ENCODE results near the gene TEX12. TPM values are rescaled to one million over a fixed set of nuclear protein-coding genes. Genes with fewer than 3 reads are reported as not detected.

Gene TEX12
- total and polyA plus RNA-seq, 2 of the 8 experiments (the other 6 are each of a cell fraction or from before 2014, with no cell fraction given), result not detected

- Histone ChIP-seq H2AFZ (ENCODE audit: low read length) (no peak overlapping the region), H2BK20ac (ENCODE audit: low read length) (no peak overlapping the region), H3K4me1 (replicated peaks in 1 of 4; ENCODE audit: control insufficient read depth in 3 of 4, insufficient read depth in 4 of 4, low read length in 3 of 4) (no peaks in the 10 kb centered on the region), H3K4me2 (ENCODE audit: insufficient read depth in 1 of 2, low read depth in 2 of 2, low read length in 2 of 2) (no peak overlapping the region), H3K23ac (ENCODE audit: insufficient read length) (no peak overlapping the region), H3K79me2 (ENCODE audit: control insufficient read depth in 1 of 2, insufficient read depth in 2 of 2, low read length in 2 of 2) (no peaks in the 10 kb centered on the region), H2BK12ac (ENCODE audit: low read depth, low read length) (no peak overlapping the region), H3K14ac (ENCODE audit: insufficient read length) (no peak overlapping the region), H4K20me1 (replicated peaks in 1 of 2; ENCODE audit: control insufficient read depth in 1 of 2, insufficient read depth in 2 of 2, low read length in 2 of 2) (no peaks in the 10 kb centered on the region), H3K9ac (replicated peaks in 1 of 4; ENCODE audit: extremely low read depth in 1 of 4, low read depth in 3 of 4, low read length in 3 of 4) (no peak overlapping the region), H4K5ac (ENCODE audit: insufficient read length, low read depth, low read length) (no peak overlapping the region), H3K27me3 (replicated peaks in 1 of 4; ENCODE audit: control insufficient read depth in 3 of 4, extremely low read depth in 1 of 4, insufficient read depth in 3 of 4, low read length in 3 of 4) (no peaks in the 10 kb centered on the region), H3K4ac (replicated peaks; ENCODE audit: insufficient read length, low read depth, low read length) (no peak overlapping the region), H4K8ac (ENCODE audit: extremely low read depth, insufficient read depth, low read length) (no peak overlapping the region), H2BK120ac (replicated peaks; ENCODE audit: low read depth, low read length) (no peak overlapping the region), H3K18ac (ENCODE audit: extremely low read depth, low read length) (no peak overlapping the region), H2AK5ac (ENCODE audit: low read depth, low read length) (no peak overlapping the region), H3K23me2 (ENCODE audit: low read depth, low read length) (no peaks in the 10 kb centered on the region; the same call in 1 of the 2 replicates), H3K79me1 (ENCODE audit: low read depth, low read length) (no peaks in the 10 kb centered on the region), H3K27ac (ENCODE audit: low read depth, low read length) (no peak overlapping the region), H3K9me3 (ENCODE audit: insufficient read depth in 2 of 2, low read depth in 1 of 2, low read length in 1 of 2) (no peaks in the 10 kb centered on the region), H3K36me3 (ENCODE audit: control insufficient read depth in 2 of 4, insufficient read depth in 4 of 4, low read length in 3 of 4) (no peaks in the 10 kb centered on the region), H3K56ac (replicated peaks; ENCODE audit: insufficient read length, low read depth, low read length) (no peak overlapping the region), H2BK15ac (ENCODE audit: low read length) (no peak overlapping the region), H3K4me3 (ENCODE audit: extremely low read depth in 1 of 4, insufficient read depth in 2 of 4, low read depth in 3 of 4, low read length in 4 of 4) (no peak overlapping the region), H2BK5ac (ENCODE audit: low read depth, low read length) (no peak overlapping the region), H4K91ac (replicated peaks; ENCODE audit: insufficient read length, low read length) (no peak overlapping the region)
- 92% methylated on average over 6 of the region's 6 CpGs; no CpG with 5 or more reads in 1 of the 2 experiments for WGBS, 2 experiments (ENCODE audit: extremely low coverage in 1 of 2, insufficient coverage in 1 of 2, insufficient read length in 1 of 2, insufficient replicate concordance in 2 of 2, low coverage in 1 of 2, low lambda C conversion rate in 2 of 2, missing lambda C conversion rate in 1 of 2)
- FAIRE-seq (no peak), DNase-seq (ENCODE audit: low read depth in 1 of 2, low spot score in 2 of 2) (no peak)
- CTCF ChIA-PET (ENCODE audit: partially characterized antibody), result interaction anchor here (0.6 to 1.1 kb wide), 3 partner anchors 62 to 784 kb away, joined by 3 to 7 read pairs (median 3); no protein-coding TSS in a partner anchor
- POLR2A ChIA-PET (ENCODE audit: partially characterized antibody), result interaction anchor here (1.1 kb wide), 1 partner anchor 11 kb away, joined by 3 read pairs; no protein-coding TSS in a partner anchor
- TF ChIP-seq ASH2L (IDR thresholded peaks at IDR 0.05; ENCODE audit: low read length), result no peak
Observed at GRCh38 chr11:112215621-112216020, 48.4 kb downstream of the TEX12 start.
